Measurements from ENCODE around the gene POU6F2. TPM values are rescaled to one million over a fixed set of nuclear protein-coding genes. Genes with fewer than 3 reads are reported as not detected.

Gene POU6F2
- total and polyA plus RNA-seq, 2 of the 4 experiments (the other 2 are of a cell fraction), result not detected

- POLR2A ChIA-PET (ENCODE audit: unreplicated experiment), result no interaction called here
- H3K18ac ChIP-seq (ENCODE audit: low read depth, low read length), result no peak overlapping the region
- no peaks in the 10 kb centered on the region for H3K9me1 ChIP-seq (ENCODE audit: insufficient read depth, low read length)
- H3K14ac ChIP-seq (replicated peaks; ENCODE audit: low read depth, low read length), result no peak overlapping the region
- intact Hi-C loops (cut with micrococcal nuclease), result no loop called here
- no peaks in the 10 kb centered on the region for H3K79me1 ChIP-seq (ENCODE audit: low read depth in 1 of 2, low read length in 2 of 2)
- no peaks in the 10 kb centered on the region for H3K4me1 ChIP-seq (ENCODE audit: control insufficient read depth, insufficient read depth, low read length)
- H3K23ac ChIP-seq (ENCODE audit: low read depth, low read length), result no peak overlapping the region
- ATAC-seq (ENCODE audit: low read depth) (no peak), DNase-seq (no peak)
- 62% methylated on average over 8 of the region's 10 CpGs; no CpG with 5 or more reads in 1 of the 2 experiments for WGBS, 2 experiments (ENCODE audit: extremely low coverage in 2 of 2, insufficient read length in 1 of 2)
- no peaks in the 10 kb centered on the region for H3K9me3 ChIP-seq (ENCODE audit: control insufficient read depth, insufficient read depth, low read length)
- no peaks in the 10 kb centered on the region for H3K36me3 ChIP-seq (ENCODE audit: control insufficient read depth, insufficient read depth, low read length)
- no peak overlapping the region for H2AK9ac ChIP-seq (replicated peaks; ENCODE audit: low read depth, low read length, poor library complexity)
- no TSS peak for BruUV-seq (replicated peaks)
- no peak overlapping the region for H2AK5ac ChIP-seq (ENCODE audit: low read depth, low read length)
- no peak for TF ChIP-seq FOS (IDR thresholded peaks at IDR 0.05; ENCODE audit: low read depth, low read length)
- TF ChIP-seq MXI1 (IDR thresholded peaks at IDR 0.05; ENCODE audit: borderline replicate concordance, low read depth, low read length), result no peak
- no peak for TF ChIP-seq BHLHE40 (IDR thresholded peaks at IDR 0.05; ENCODE audit: low read depth, low read length)
- TF ChIP-seq RAD21 (IDR thresholded peaks at IDR 0.05; ENCODE audit: low read length), result no peak
- TF ChIP-seq SMC3 (IDR thresholded peaks at IDR 0.05; ENCODE audit: low read depth, low read length), result no peak
- TF ChIP-seq CTCF (conservative IDR thresholded peaks at IDR 0.05; ENCODE audit: low read depth, low read length), result no peak
- no peak for TF ChIP-seq MAZ (IDR thresholded peaks at IDR 0.05; ENCODE audit: borderline replicate concordance, low read depth, low read length)
- TF ChIP-seq RCOR1 (IDR thresholded peaks at IDR 0.05; ENCODE audit: insufficient replicate concordance, low read length), result no peak
- no peak overlapping the region for H4K5ac ChIP-seq (ENCODE audit: low read depth, low read length)
- no peak overlapping the region for H3K4me2 ChIP-seq (ENCODE audit: low read depth, low read length)
- H4K20me1 ChIP-seq (ENCODE audit: insufficient read depth, low read length), result no peaks in the 10 kb centered on the region
- H4K8ac ChIP-seq (ENCODE audit: low read depth in 2 of 2, low read length in 2 of 2), result no peak overlapping the region
- in situ Hi-C loops (cut with MboI; ENCODE audit: low sequenced_read_pairs), result no loop called here
- H3K4ac ChIP-seq (ENCODE audit: low read depth, low read length), result no peak overlapping the region
- H2BK120ac ChIP-seq (ENCODE audit: low read depth, low read length), result no peak overlapping the region
- H3K4me3 ChIP-seq (ENCODE audit: insufficient read depth, low read depth, low read length), result no peak overlapping the region
- no peak overlapping the region for H2AFZ ChIP-seq (replicated peaks; ENCODE audit: low read length, poor library complexity)
- no peak overlapping the region for H2BK20ac ChIP-seq (ENCODE audit: low read depth, low read length)
- no peak overlapping the region for H3K56ac ChIP-seq (ENCODE audit: extremely low read depth, insufficient read depth, low read length)
- CTCF ChIA-PET, result no interaction called here
- no peak overlapping the region for H3K27ac ChIP-seq (ENCODE audit: insufficient read depth, low read length)
- dilution Hi-C loops (cut with HindIII; ENCODE audit: low sequenced_read_pairs, unreplicated experiment), result no loop called here
- H2BK15ac ChIP-seq (ENCODE audit: low read depth, low read length), result no peak overlapping the region
- H4K91ac ChIP-seq (ENCODE audit: insufficient read depth, low read depth, low read length), result no peak overlapping the region
- H2BK5ac ChIP-seq (ENCODE audit: low read depth, low read length, poor library complexity, severe bottlenecking), result no peak overlapping the region
- H3K9ac ChIP-seq (ENCODE audit: low read depth, low read length), result no peak overlapping the region
- no peaks in the 10 kb centered on the region for H3K27me3 ChIP-seq (ENCODE audit: control insufficient read depth, insufficient read depth, low read length)
Observed at GRCh38 chr7:39339591-39339990, 361.9 kb downstream of the POU6F2 start.

Data from IMR-90 (cell line).